ENCODE measurements around the gene NPPB.

- no peak for TF ChIP-seq CTCF (IDR thresholded peaks at IDR 0.05 in 4 of 5, conservative IDR thresholded peaks at IDR 0.05 in 1 of 5)
- no peak for TF ChIP-seq POLR2A (IDR thresholded peaks at IDR 0.05)
Observed at GRCh38 chr1:11833497-11833896, 25.2 kb downstream of the NPPB start.
